Measurements from ENCODE around the gene ASTL. TPM values are rescaled to one million over a fixed set of nuclear protein-coding genes. Genes with fewer than 3 reads are reported as not detected.

Gene ASTL
- total RNA-seq, 1 donor, result 6.5 TPM

- Histone ChIP-seq H3K4me1 (ENCODE audit: insufficient read depth, low read length) (peaks cover under 1% of the 10 kb centered on the region), H3K27me3 (ENCODE audit: insufficient read depth, low read length) (no peaks in the 10 kb centered on the region), H3K4me3 (ENCODE audit: low read length) (no peak overlapping the region), H3K9me3 (ENCODE audit: low read depth, low read length) (no peaks in the 10 kb centered on the region)
Observed at GRCh38 chr2:96108541-96109360, 29.6 kb downstream of the ASTL start.

GRCh38 chr2:96108151-96108540 lies 30.2 kb downstream of the ASTL start:
- Histone ChIP-seq H3K4me3 (ENCODE audit: low read length) (no peak overlapping the region), H3K27me3 (ENCODE audit: insufficient read depth, low read length) (no peaks in the 10 kb centered on the region), H3K9me3 (ENCODE audit: low read depth, low read length) (no peaks in the 10 kb centered on the region), H3K4me1 (ENCODE audit: insufficient read depth, low read length) (peaks cover 3% of the 10 kb centered on the region)

- H3K9me3 ChIP-seq (ENCODE audit: low read depth, low read length), result no peaks in the 10 kb centered on the region
- H3K4me1 ChIP-seq (ENCODE audit: insufficient read depth, low read length), result peaks cover 3% of the 10 kb centered on the region
- H3K27me3 ChIP-seq (ENCODE audit: insufficient read depth, low read length), result no peaks in the 10 kb centered on the region
- no peak overlapping the region for H3K4me3 ChIP-seq (ENCODE audit: low read length)
Observed at GRCh38 chr2:96107708-96108065, 30.6 kb downstream of the ASTL start.

- H3K4me1 ChIP-seq (ENCODE audit: insufficient read depth, low read length), result peaks cover 3% of the 10 kb centered on the region
- H3K4me3 ChIP-seq (ENCODE audit: low read length), result no peak overlapping the region
- H3K9me3 ChIP-seq (ENCODE audit: low read depth, low read length), result no peaks in the 10 kb centered on the region
- no peaks in the 10 kb centered on the region for H3K27me3 ChIP-seq (ENCODE audit: insufficient read depth, low read length)
Observed at GRCh38 chr2:96106991-96107707, 31.2 kb downstream of the ASTL start.

- H3K4me3 ChIP-seq (ENCODE audit: low read length), result no peak overlapping the region
- H3K27me3 ChIP-seq (ENCODE audit: insufficient read depth, low read length), result no peaks in the 10 kb centered on the region
- peaks cover 3% of the 10 kb centered on the region for H3K4me1 ChIP-seq (ENCODE audit: insufficient read depth, low read length)
- H3K9me3 ChIP-seq (ENCODE audit: low read depth, low read length), result no peaks in the 10 kb centered on the region
Observed at GRCh38 chr2:96105994-96106715, 32.1 kb downstream of the ASTL start.

GRCh38 chr2:96105152-96105915 lies 33.0 kb downstream of the ASTL start:
- Histone ChIP-seq H3K4me3 (ENCODE audit: low read length) (no peak overlapping the region), H3K4me1 (ENCODE audit: insufficient read depth, low read length) (peaks cover 3% of the 10 kb centered on the region), H3K27me3 (ENCODE audit: insufficient read depth, low read length) (no peaks in the 10 kb centered on the region), H3K9me3 (ENCODE audit: low read depth, low read length) (no peaks in the 10 kb centered on the region)

GRCh38 chr2:96104487-96104861 lies 33.8 kb downstream of the ASTL start:
- no peaks in the 10 kb centered on the region for H3K27me3 ChIP-seq (ENCODE audit: insufficient read depth, low read length)
- H3K4me1 ChIP-seq (ENCODE audit: insufficient read depth, low read length), result peaks cover 3% of the 10 kb centered on the region
- H3K4me3 ChIP-seq (ENCODE audit: low read length), result no peak overlapping the region
- no peaks in the 10 kb centered on the region for H3K9me3 ChIP-seq (ENCODE audit: low read depth, low read length)

- H3K9me3 ChIP-seq (ENCODE audit: low read depth, low read length), result no peaks in the 10 kb centered on the region
- no peak overlapping the region for H3K4me3 ChIP-seq (ENCODE audit: low read length)
- peaks cover 3% of the 10 kb centered on the region for H3K4me1 ChIP-seq (ENCODE audit: insufficient read depth, low read length)
- no peaks in the 10 kb centered on the region for H3K27me3 ChIP-seq (ENCODE audit: insufficient read depth, low read length)
Observed at GRCh38 chr2:96103761-96104486, 34.4 kb downstream of the ASTL start.

GRCh38 chr2:96103187-96103601 lies 35.1 kb downstream of the ASTL start:
- no peak overlapping the region for H3K4me3 ChIP-seq (ENCODE audit: low read length)
- no peaks in the 10 kb centered on the region for H3K27me3 ChIP-seq (ENCODE audit: insufficient read depth, low read length)
- H3K9me3 ChIP-seq (ENCODE audit: low read depth, low read length), result no peaks in the 10 kb centered on the region
- peaks cover 3% of the 10 kb centered on the region for H3K4me1 ChIP-seq (ENCODE audit: insufficient read depth, low read length)

GRCh38 chr2:96102596-96103186 lies 35.6 kb downstream of the ASTL start:
- no peak overlapping the region for H3K4me3 ChIP-seq (ENCODE audit: low read length)
- no peaks in the 10 kb centered on the region for H3K27me3 ChIP-seq (ENCODE audit: insufficient read depth, low read length)
- peaks cover 3% of the 10 kb centered on the region for H3K4me1 ChIP-seq (ENCODE audit: insufficient read depth, low read length)
- no peaks in the 10 kb centered on the region for H3K9me3 ChIP-seq (ENCODE audit: low read depth, low read length)

GRCh38 chr2:96100893-96101304 lies 37.4 kb downstream of the ASTL start:
- Histone ChIP-seq H3K4me1 (ENCODE audit: insufficient read depth, low read length) (peaks cover 3% of the 10 kb centered on the region), H3K4me3 (ENCODE audit: low read length) (no peak overlapping the region), H3K27me3 (ENCODE audit: insufficient read depth, low read length) (no peaks in the 10 kb centered on the region), H3K9me3 (ENCODE audit: low read depth, low read length) (no peaks in the 10 kb centered on the region)

GRCh38 chr2:96099861-96100798 lies 38.2 kb downstream of the ASTL start:
- no peaks in the 10 kb centered on the region for H3K9me3 ChIP-seq (ENCODE audit: low read depth, low read length)
- H3K4me3 ChIP-seq (ENCODE audit: low read length), result no peak overlapping the region
- H3K4me1 ChIP-seq (ENCODE audit: insufficient read depth, low read length), result peaks cover 3% of the 10 kb centered on the region
- no peaks in the 10 kb centered on the region for H3K27me3 ChIP-seq (ENCODE audit: insufficient read depth, low read length)

GRCh38 chr2:96098900-96099590 lies 39.3 kb downstream of the ASTL start:
- Histone ChIP-seq H3K27me3 (ENCODE audit: insufficient read depth, low read length) (no peaks in the 10 kb centered on the region), H3K4me3 (ENCODE audit: low read length) (no peak overlapping the region), H3K4me1 (ENCODE audit: insufficient read depth, low read length) (peaks cover 3% of the 10 kb centered on the region), H3K9me3 (ENCODE audit: low read depth, low read length) (no peaks in the 10 kb centered on the region)

Data from mononuclear cell (primary cell).